Stimulated activated CD4-positive, alpha-beta T cell treated with anti-CD3 and anti-CD28 coated beads, Interleukin-2, amount 100 ng/mL, for 48 hours (primary cell): ENCODE measurements around the gene SEC14L3.

Source experiments
- DNase-seq, 2 donors: peaks; one replicate each; pipeline ENCODE4 v3.0.0-alpha.2; 2020

The SEC14L3 gene

DNA sequence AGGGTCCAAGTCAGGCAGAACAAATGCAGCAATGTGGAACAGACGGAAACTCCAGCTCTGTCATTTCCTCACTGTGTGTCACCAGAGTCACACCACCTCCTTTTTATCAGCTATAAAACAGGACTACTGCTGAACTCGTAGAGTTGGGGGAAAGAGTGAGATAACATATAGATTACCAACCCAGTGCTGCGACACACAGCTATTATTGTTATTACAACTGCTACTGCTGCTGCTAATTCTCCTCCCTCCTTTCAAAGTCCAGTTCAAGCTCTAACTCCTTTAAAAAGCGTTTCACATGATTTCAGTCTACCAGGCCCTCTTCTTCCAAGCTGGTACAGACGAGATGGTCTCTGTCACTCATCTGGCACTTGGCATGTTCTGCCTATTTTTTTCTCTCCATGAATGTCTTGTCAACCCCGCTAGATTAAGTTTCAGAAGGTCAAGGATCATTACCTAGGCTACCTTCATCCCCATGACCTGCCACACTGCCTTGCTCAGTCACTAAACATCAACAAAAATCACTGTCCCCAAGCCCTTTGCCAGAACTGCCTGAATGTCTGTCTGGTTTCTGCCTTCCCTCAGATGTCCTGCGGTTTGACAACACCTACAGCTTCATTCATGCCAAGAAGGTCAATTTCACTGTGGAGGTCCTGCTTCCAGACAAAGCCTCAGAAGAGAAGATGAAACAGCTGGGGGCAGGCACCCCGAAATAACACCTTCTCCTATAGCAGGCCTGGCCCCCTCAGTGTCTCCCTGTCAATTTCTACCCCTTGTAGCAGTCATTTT is 49.9 kb downstream of the SEC14L3 start:
- DNase-seq: no peak

DNA sequence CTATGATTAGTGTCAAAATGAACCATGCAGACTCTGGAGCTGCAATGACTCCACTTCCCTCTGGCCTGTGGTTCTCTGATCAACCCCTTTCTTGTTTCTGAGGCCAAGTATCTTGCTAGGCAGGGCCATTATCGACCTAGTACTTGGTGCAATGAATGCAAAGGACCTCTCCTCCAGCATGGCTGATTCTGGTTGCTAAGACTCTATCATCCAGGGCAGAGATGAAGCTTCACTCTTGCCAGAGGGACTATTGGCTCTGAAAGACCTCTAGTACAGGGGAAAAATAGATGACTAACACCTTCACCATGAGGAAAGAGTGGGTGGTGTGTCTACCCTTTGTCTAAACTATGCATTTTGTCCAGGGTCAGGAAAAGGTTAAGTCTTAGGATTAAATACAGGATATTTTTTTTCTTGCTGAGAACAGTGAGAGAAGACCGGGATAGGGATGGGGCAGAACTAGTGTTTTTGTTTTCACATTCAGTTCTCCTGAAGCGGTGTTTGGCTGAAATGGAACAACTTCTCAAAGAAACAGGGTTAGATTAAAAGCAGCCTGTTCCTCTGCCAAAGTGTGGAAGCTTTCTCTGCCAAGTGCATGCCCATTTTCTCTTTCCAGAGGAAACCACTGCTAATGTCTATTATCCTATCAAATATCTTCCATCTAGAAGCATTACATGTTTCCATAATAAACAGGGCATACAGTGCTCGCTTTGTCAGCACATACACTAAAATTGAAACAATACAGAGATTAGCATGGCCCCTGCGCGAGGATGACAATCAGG is 51.3 kb downstream of the SEC14L3 start:
- DNase-seq: no peak

DNA sequence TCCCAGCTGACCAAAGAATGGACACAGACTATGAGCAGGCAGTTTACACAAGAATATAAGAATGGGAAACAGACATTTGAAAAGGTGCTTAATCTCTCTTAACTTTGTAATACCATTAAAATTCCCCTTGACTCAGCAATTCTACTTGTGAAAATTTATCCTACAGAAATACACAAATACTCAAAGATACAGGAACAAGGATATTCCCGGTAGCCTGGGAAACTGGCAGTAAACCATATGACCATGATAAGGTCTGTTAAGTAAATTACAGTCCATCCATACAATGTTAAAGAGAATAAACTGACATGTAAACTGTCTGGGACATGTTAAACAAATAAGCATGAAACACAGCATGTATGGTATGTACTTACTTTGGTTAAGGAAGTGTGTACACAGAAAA is 55.0 kb downstream of the SEC14L3 start:
- no peak for DNase-seq

DNA sequence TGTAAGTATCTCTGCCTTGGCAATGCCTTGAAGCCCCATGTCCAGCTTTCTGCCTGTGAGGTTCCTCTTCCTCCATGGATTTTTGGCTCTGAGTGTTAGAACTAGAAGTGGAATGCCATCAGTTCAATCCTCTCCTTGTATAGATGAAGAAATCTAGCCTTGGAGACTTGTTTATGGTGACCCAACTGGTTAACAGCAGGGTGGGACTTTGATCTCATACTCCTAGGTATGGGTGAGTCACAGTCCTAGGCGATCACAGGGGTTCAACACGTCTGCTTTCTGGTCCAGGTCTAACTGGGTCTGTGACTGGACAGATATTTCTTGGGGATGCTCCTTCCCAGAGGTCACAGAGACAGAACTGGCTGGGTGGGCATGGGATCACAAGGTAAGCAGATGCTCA is 55.4 kb downstream of the SEC14L3 start:
- no peak for DNase-seq

DNA sequence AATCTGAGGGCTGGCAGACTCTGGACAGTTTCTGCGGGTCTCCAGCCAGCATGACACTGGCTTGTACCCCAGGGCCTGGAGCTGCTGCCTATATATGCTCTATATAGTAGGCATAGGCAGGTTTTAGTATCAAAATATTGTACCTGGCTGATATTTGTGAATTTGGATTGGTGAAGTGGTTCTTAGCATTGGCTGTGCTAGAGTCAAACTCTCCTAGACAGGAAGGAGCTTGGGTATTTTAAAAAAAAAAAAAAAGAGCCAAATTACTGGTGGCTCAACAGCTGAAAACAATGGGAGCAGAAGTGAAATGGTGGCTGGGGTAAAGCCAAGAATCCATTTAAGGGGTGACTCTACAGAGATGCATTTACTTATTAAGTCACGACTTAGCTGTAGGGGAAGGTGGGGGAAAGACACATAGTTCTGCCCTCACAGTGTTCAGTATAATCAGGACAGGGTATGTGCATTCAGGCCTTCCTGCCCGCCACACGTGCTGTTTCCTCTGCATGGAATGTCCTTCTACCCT is 57.2 kb downstream of the SEC14L3 start:
- DNase-seq: no peak

DNA sequence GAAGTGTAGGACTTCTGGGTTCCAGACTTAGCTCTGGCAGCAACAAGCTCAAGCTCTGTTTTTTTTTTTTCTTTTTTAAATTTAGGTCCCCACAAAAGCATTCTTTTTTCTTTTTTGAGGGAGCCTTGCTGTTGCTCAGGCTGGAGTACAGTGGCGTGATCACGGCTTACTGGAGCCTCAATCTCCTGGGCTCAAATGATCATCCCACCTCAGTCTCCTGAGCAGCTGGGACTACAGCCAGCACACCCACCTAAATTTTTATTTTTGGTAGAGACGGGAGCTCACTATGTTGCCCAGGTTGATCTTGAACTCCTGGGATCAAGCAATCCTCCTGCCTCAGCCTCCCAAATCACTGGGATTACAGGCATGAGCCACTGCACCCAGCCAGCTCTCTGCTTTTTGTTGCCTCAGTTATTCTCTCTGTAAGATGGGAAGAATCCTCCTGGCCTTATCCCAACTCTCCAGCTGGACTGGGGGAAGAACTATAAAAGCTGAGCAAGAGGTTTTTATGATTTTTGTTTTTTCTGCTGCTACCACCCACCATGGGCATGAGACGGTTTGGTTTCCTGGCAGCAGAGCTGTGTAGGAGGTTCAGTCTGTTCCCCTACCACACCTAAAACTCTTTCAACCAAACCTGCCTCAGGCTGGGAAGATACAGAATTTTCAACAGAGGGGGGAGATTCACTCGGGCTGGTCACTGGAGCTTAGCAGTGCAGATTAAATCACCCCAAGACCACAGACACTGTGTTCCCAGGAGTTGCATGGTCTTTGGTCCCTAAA is 57.9 kb downstream of the SEC14L3 start:
- DNase-seq: no peak

DNA sequence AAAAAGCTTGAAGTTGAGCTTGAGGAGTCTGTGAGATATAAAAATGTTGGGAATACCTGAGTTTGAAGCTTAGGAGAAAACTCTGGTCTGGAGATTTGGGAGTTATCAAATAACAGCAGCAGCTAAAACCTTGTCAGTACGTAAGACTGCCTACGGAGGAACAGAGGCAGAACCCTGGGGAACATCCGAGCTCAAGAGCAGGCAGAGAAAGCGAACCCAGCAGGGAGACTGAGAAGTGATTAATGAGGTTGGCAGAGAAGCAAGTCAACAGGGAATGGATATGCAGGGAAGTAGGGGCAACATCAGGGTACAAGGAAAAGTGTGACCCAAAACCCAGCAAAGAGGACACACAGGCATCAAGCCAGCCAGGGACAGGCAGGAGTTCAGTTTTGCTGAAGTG is 58.8 kb downstream of the SEC14L3 start:
- no peak for DNase-seq

DNA sequence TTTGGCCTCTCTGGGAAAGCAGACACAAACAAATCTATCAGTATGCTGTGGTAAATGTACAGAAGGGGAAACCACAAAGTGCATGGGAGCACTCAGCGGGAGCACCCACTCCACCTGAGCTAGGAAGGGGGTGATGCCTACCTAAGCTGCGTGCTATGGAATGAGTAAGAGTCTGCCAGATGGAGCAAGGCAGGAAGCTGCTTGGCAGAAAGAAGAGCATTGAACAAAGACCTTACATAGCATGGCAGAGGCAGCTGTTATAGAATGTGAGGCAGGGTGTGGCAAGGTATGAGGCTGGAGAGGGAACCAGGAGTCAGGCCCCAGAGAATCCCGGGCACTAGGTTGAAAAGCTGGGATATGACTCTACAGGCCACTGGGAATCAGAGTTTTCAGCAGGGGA is 60.0 kb downstream of the SEC14L3 start:
- no peak for DNase-seq
